ENCODE data around the gene SDHB.

DNA sequence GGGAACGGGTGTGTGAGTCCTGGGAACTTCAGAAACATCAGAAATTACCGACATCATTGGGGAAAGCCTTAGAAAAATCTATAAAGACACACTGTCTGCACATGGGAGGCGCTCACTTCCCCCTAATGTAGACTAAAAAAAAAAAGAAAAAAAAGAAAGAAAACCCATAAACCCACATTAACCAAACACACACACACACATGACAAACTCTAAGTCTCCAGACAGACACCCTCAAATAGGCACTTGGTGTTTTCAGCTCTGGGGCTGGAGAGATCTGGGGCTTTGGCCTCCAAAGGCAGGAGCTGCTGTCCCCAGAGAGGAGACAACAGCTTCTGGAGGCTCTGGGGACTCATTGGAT, 13.2 kb upstream of the SDHB start:
- TF ChIP-seq, protein P1, sequence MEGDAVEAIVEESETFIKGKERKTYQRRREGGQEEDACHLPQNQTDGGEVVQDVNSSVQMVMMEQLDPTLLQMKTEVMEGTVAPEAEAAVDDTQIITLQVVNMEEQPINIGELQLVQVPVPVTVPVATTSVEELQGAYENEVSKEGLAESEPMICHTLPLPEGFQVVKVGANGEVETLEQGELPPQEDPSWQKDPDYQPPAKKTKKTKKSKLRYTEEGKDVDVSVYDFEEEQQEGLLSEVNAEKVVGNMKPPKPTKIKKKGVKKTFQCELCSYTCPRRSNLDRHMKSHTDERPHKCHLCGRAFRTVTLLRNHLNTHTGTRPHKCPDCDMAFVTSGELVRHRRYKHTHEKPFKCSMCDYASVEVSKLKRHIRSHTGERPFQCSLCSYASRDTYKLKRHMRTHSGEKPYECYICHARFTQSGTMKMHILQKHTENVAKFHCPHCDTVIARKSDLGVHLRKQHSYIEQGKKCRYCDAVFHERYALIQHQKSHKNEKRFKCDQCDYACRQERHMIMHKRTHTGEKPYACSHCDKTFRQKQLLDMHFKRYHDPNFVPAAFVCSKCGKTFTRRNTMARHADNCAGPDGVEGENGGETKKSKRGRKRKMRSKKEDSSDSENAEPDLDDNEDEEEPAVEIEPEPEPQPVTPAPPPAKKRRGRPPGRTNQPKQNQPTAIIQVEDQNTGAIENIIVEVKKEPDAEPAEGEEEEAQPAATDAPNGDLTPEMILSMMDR (IDR thresholded peaks at IDR 0.05 in 8 of 11, conservative IDR thresholded peaks at IDR 0.05 in 3 of 11): no peak
- TF ChIP-seq POLR2A (IDR thresholded peaks at IDR 0.05): no peak

Measured in spleen (tissue), 7 donors.